Epithelial cell of proximal tubule (primary cell): ENCODE results near the gene USP14. TPM values are rescaled to one million over a fixed set of nuclear protein-coding genes. Genes with fewer than 3 reads are reported as not detected.

Experiments
- DNase-seq: peaks from one replicate; pipeline ENCODE4 v3.0.0-alpha.2; 2011; ENCODE audit warnings: low read depth
- H3K4me3 ChIP-seq: 2 replicates; pipeline ENCODE4 v1.5.1; 2011; ENCODE audit warnings: low read depth, mild to moderate bottlenecking, low read length
- CTCF ChIP-seq: conservative IDR thresholded peaks from 2 replicates; pipeline ENCODE4 v1.5.1; 2012; ENCODE audit warnings: low read depth, mild to moderate bottlenecking, low read length
- total RNA-seq: library from RNA; depleted of rRNA; stranded (reverse); fragments of >200 nt; gene quantifications from 2 replicates; pipeline ENCODE4 v1.2.3, GENCODE V29; 2015

Gene USP14
- total RNA-seq, 1 donor from 2014 or later: 18.3 TPM

GRCh38 chr18:255171-255570, 96.8 kb downstream of the USP14 start:
- TF ChIP-seq CTCF: no peak
- no peak for DNase-seq
- no peak overlapping the region for H3K4me3 ChIP-seq

- TF ChIP-seq CTCF: no peak
- no peak for DNase-seq
- H3K4me3 ChIP-seq: no peak overlapping the region
Measured at GRCh38 chr18:260547-260946, 102.2 kb downstream of the USP14 start.

- H3K4me3 ChIP-seq: no peak overlapping the region
- no peak for DNase-seq
- TF ChIP-seq CTCF: no peak
Measured at GRCh38 chr18:261398-262073, 103.2 kb downstream of the USP14 start.

Other genes starting within 250 kb of the USP14 start
- not detected in 2 replicates for gene TUBB8B, start 108.9 kb upstream of the USP14 start, total RNA-seq
- 30.6 and 40.3 TPM in 2 replicates for gene THOC1, start 109.5 kb downstream of the USP14 start, total RNA-seq